HL-60 (cell line): Measurements from ENCODE around the gene FGGY.

ENCODE experiments used
- CTCF ChIP-seq: IDR thresholded peaks from one replicate; pipeline ENCODE4 v1.5.1; 2011; ENCODE audit warnings: low read length, control low read depth, inconsistent platforms; ENCODE audit not compliant: insufficient read depth
- POLR2AphosphoS5 ChIP-seq: IDR thresholded peaks from 2 replicates; pipeline ENCODE4 v1.6.1; 2012; ENCODE audit warnings: low read depth
- REST ChIP-seq: IDR thresholded peaks from 2 replicates; pipeline ENCODE4 v1.6.1; 2012; ENCODE audit warnings: low read depth; ENCODE audit not compliant: insufficient replicate concordance
- SPI1 ChIP-seq: IDR thresholded peaks from 2 replicates; pipeline ENCODE4 v1.6.1; 2012; ENCODE audit warnings: low read depth, mild to moderate bottlenecking, borderline replicate concordance

GRCh38 chr1:59322814-59323213, 25.9 kb downstream of the FGGY start:
- TF ChIP-seq CTCF, result no peak
- TF ChIP-seq REST, result no peak
- no peak for TF ChIP-seq SPI1
- TF ChIP-seq POLR2AphosphoS5, result no peak
